GM08714 (cell line): Measurements from ENCODE around the gene KERA.
"Not testable (repeated sequence)": the region's sequence is repeated elsewhere in the genome, so short reads cannot be mapped to it uniquely, and the experiment has no call there.

Source experiments
- H3K4me3 ChIP-seq: fragments of 200-500 bp; sonication (Bioruptor generic); 2 replicates; pipeline ENCODE4 v1.5.1; 2014; ENCODE audit warnings: mild to moderate bottlenecking, low read length, inconsistent platforms
- ZNF274 ChIP-seq: IDR thresholded peaks from 2 replicates; pipeline ENCODE4 v1.6.1; 2012; ENCODE audit warnings: mild to moderate bottlenecking, low read depth, low read length

Gene KERA

GRCh38 chr12:91091916-91092715, 34.3 kb upstream of the KERA start:
- no peak overlapping the region for H3K4me3 ChIP-seq
- no peak for TF ChIP-seq ZNF274

- H3K4me3 ChIP-seq: not testable (repeated sequence)
Measured at GRCh38 chr12:91089953-91090352, 32.1 kb upstream of the KERA start.

- TF ChIP-seq ZNF274: no peak
- no peak overlapping the region for H3K4me3 ChIP-seq
Measured at GRCh38 chr12:91080041-91080440, 22.2 kb upstream of the KERA start.

- H3K4me3 ChIP-seq: no peak overlapping the region
- TF ChIP-seq ZNF274: no peak
Measured at GRCh38 chr12:91078501-91078900, 20.7 kb upstream of the KERA start.

GRCh38 chr12:91077228-91077954, 19.6 kb upstream of the KERA start:
- H3K4me3 ChIP-seq: no peak overlapping the region
- TF ChIP-seq ZNF274: no peak

GRCh38 chr12:91074851-91075250, 17.0 kb upstream of the KERA start:
- H3K4me3 ChIP-seq: no peak overlapping the region
- TF ChIP-seq ZNF274: no peak

GRCh38 chr12:91074154-91074709, 16.4 kb upstream of the KERA start:
- no peak for TF ChIP-seq ZNF274
- no peak overlapping the region for H3K4me3 ChIP-seq

- no peak overlapping the region for H3K4me3 ChIP-seq
- no peak for TF ChIP-seq ZNF274
Measured at GRCh38 chr12:91073426-91073825, 15.6 kb upstream of the KERA start.

- H3K4me3 ChIP-seq: no peak overlapping the region
- TF ChIP-seq ZNF274: no peak
Measured at GRCh38 chr12:91072931-91073330, 15.1 kb upstream of the KERA start.

GRCh38 chr12:91070936-91071335, 13.1 kb upstream of the KERA start:
- no peak overlapping the region for H3K4me3 ChIP-seq
- no peak for TF ChIP-seq ZNF274

- TF ChIP-seq ZNF274: no peak
- H3K4me3 ChIP-seq: no peak overlapping the region
Measured at GRCh38 chr12:91065396-91065795, 7.6 kb upstream of the KERA start.

- no peak for TF ChIP-seq ZNF274
- no peak overlapping the region for H3K4me3 ChIP-seq
Measured at GRCh38 chr12:91064640-91065039, 6.8 kb upstream of the KERA start.

- no peak for TF ChIP-seq ZNF274
- H3K4me3 ChIP-seq: no peak overlapping the region
Measured at GRCh38 chr12:91061091-91061490, 3.3 kb upstream of the KERA start.

GRCh38 chr12:91059211-91059610, 1.4 kb upstream of the KERA start:
- H3K4me3 ChIP-seq: no peak overlapping the region
- no peak for TF ChIP-seq ZNF274

GRCh38 chr12:91058786-91059185, 962 bp upstream of the KERA start:
- TF ChIP-seq ZNF274: no peak
- H3K4me3 ChIP-seq: no peak overlapping the region
